ENCODE measurements around the gene NBPF26.
"Not testable (repeated sequence)": the region's sequence is repeated elsewhere in the genome, so short reads cannot be mapped to it uniquely, and the experiment has no call there.

Gene NBPF26

DNA sequence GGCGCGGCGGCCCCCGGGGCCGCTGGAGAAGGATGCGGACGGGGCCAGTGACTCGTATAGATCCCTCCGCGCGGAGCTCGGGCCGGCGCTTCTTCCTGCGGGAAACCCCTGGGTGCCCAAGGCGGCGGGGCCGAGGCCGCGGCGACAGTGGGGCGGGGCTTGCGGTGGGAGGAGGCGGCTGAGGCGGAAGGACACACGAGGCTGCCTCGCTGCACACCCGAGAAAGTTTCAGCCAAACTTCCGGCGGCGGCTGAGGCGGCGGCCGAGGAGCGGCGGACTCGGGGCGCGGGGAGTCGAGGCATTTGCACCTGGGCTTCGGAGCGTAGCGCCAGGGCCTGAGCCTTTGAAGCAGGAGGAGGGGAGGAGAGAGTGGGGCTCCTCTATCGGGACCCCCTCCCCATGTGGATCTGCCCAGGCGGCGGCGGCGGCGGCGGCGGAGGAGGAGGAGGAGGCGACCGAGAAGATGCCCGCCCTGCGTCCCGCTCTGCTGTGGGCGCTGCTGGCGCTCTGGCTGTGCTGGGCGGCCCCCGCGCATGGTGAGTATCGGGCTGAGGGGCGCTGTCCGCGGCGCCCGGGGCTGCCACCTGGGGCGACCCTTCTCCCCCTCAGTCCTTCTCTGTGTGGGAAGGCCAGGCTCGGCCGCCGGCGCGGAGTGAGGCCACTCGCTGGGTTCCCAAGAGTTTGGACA lies at the start of gene NBPF26:
Gene NBPF26 (plus strand): TSS at position 231 of the 688 bp plus-strand sequence.
- DNase-seq (ENCODE audit: low read depth) = not testable (repeated sequence)

DNA sequence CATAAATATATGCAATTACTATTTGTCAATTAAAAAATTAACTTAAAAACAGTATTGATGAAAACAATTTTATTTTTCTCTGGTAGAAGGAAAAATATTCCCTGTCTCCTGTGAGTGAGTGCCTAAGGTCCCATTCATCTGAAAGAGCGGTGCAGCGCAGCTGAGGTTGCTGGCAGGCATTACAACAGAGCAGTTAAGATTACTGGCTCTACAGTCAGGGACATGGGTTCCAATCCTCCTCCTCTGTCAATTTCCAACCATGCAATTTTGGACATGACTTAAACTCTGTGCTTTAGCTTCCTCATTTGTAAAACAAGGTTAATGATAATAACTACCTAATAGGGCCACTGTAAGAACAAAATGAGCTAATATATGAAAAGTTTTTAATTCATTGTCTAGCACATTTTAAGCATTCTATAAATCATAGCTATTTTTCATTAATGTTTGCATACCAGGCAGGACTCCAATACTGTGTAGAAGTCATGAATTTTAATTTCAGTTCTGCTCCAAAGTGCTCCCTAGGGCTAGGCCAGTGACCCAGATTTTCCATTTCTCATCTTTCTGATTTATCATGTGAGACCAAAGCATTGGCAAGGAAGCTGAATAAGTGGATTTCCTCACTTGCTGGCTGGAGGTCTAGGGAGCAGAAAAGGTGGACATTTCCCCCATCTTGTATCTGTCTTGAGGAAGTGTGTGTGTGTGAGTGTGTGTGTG lies 43.5 kb upstream of the NBPF26 start:
- DNase-seq (ENCODE audit: low read depth) = not testable (repeated sequence)

DNA sequence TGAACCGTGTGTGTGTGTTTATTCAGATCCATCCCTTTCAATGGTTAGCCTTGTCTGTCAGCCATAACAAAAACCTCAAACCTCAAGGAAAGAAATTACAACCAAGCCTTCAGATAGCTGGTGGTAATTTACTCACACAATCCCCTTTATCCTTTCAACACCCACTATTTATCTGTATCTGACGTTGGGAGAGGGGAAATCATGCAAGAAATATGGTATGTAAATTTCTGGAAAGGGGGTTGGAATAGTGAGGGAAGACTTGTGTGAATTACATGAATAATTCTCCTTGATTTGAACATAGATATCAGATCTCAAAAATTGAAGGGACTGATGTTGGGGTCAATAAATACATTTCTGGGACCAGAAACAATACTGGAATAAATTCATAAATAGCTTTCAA lies 42.8 kb upstream of the NBPF26 start:
- DNase-seq (ENCODE audit: low read depth) = not testable (repeated sequence)

DNA sequence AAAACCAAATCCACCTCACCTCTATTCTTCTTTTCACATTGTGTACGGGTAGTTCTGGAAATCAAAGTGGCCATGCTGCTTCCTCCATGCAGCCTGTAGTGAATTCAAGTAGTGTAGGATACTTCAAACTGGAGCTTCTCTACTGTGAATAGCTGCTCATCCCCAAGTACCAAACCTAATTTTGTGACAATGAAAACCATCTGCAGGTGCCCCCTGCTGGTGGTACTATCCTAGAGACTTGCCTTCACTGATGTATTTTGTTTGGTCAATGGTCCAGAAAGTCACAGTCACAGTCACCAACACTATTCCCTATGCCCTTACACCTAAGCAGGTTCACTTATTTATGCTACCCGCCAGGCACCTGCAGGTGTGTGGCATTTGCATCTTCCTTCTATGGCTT lies 39.3 kb upstream of the NBPF26 start:
- not testable (repeated sequence) for DNase-seq (ENCODE audit: low read depth)

DNA sequence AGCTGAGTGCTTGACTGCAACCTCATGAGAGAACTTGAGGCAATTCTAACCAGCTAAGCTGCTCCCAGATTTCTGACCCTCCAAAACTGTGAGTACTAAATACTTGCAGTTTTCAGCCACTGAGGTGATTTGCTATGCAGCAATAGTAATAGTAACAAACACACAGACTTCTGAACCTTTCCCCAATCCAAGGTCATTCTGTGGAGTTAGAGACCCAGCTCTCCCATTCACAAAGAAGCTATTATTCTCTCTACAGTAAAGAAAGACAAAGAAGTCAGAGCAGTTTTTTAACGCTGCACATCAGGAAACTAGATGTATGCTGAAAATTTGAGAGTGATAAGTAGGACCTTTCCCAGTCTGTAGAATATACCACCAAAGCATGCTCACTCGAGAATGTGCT lies 38.1 kb upstream of the NBPF26 start:
- DNase-seq (ENCODE audit: low read depth) = not testable (repeated sequence)

DNA sequence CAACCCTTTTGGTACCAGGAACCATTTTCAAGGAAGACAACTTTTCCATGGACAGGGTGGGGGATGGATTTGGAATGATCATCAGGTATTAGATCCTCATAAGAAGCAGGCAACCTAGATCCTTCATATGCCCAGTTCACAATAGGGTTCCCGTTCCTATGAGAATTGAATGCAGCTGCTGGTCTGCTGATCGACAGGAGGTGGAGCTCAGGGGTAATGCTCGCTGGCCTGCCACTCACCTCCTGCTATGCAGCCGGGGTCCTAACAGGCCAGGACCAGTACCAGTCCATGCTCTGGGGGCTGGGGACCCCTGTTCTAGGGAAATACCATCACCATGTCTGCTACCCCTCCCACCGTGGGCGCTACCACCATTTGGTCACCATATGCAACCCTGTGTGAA lies 36.5 kb upstream of the NBPF26 start:
- not testable (repeated sequence) for DNase-seq (ENCODE audit: low read depth)

DNA sequence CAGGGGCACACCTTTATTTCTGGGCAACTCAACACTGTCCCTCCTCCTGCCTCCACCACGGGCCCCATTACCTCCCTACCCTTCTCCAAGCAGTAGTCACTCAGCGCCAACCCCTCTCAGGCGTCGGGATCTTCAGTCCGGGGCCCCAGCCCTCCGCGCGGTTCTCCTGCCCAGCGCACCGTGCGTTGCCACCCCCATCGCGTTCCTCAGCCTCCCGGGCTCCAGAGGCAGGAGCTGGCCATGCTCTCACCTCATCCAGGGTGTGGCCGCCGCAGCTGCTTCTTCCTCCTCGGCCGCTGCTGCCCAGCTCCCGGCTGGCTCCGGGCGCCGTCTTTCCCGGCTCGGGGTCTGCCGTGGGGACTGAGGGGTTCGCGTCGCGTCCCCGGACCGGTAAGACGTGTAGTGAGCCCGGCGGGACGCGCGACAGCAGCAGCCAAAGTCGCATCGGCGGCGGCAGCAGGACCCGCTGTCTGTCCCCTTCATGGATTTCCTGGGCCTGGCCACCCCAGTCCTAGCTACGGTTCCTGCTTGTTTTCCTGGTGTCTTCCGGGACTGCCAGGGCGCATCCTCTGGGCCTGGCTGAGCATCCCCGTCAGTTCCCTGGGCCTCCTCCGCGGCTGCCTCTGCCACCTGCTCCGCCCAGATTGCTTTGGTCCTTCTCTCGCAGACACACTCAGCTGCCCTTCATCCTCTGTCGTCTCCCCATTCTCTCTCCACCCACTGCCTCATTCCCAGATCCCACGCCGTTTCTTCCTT lies 22.8 kb upstream of the NBPF26 start:
- not testable (repeated sequence) for DNase-seq (ENCODE audit: low read depth)

DNA sequence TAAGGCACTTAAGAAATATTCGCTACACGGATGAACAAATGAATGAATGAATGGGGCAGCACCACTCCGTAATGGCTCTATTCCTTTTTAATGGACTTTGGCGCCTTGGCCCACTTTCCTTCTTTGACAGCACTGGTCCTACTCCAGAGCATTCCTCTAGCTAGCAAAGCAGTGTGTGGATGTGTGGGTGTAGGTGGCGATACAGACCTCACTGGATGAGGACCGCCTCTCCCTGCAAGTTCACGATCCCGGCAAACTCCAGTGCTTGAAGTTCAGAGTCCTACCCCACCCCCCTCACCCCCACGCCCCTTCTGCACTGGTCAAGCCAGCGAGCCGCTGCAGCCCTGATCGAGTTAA lies 409 bp upstream of the NBPF26 start:
- not testable (repeated sequence) for DNase-seq (ENCODE audit: low read depth)

DNA sequence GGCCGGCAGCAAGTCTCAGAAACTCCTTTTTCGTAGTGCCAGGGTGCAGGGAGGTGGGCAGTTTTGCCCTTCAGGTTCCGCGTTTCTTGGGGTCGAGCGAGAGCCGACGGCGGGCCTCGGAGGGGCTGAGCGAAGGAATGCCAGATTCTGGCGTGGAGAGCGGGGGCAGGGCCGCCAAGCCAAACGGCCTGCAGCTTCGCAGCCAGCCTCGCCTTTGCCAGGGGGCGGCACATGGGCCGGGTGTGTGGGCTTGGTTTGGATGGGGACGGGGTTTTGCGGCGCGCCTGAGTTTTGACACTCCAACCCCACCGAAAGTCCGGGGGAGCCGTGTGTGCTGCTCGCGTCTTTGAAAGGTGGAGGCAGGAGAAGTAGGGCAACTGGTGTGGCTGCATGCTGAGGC lies 762 bp downstream of the NBPF26 start:
- not testable (repeated sequence) for DNase-seq (ENCODE audit: low read depth)

DNA sequence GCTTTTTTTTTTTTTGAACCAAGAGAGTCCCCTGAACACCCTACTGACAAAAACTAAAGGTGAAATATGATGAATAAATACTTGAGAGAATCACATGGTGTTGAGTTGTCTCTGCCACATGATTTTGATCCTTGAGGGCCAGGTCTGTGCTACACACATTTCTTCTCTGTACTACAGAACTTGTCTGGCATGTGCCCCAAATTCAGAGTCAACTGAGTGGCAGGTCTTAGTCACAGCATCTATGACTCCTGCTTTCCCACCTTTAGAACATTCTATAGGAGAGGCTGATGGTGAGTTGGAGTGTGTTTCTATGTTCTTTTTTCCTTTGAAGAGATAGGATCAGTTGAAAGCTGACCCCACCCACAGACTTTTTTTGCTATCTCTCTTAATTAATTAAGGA lies 5.1 kb downstream of the NBPF26 start:
- DNase-seq (ENCODE audit: low read depth) = not testable (repeated sequence)

DNA sequence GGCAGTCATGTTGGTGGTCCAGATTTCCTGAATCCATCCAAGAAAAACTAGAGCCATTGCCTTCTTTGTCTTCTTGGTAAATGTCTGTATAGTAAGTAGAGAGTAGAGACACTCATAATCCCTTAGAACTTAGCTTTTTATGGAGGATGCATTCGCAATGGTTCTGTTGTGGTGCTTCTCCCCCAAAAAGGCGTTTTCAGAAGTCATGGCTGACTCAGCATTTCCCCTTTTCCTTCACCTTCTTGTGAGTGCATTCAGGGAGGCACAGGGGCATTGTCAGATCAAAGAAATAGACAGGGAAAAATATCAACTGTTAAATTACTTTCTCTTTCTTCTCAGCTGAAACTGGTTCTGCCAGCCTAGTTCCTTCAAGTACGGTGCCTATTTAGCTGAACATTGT lies 45.3 kb downstream of the NBPF26 start:
- not testable (repeated sequence) for DNase-seq (ENCODE audit: low read depth)

DNA sequence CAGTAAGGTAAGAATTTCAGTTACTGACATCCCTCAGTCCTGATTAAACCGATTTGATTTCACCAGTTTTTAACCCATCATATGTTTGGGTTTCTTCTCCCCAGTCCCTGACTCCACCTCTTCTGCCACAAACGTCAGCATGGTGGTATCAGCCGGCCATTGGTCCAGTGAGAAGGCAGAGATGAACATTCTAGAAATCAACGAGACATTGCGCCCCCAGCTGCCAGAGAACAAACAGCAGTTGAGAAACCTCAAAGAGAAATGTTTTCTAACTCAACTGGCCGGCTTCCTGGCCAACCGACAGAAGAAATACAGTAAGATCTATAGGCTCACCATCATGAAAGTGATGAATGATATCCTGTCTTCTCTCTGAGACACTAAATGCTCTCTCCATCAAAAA lies 81.7 kb downstream of the NBPF26 start:
- not testable (repeated sequence) for DNase-seq (ENCODE audit: low read depth)

DNA sequence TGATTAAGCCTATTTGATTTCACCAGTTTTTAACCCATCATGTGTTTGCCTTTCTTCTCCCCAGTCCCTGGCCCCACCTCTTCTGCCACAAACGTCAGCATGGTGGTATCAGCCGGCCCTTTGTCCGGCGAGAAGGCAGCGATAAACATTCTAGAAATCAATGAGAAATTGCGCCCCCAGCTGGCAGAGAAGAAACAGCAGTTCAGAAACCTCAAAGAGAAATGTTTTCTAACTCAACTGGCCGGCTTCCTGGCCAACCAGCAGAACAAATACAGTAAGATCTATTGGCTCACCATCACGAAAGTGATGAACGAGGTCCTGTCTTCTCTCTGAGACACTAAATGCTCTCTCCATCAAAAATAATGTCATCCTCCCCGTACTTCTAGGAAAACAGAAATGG lies 88.1 kb downstream of the NBPF26 start:
- DNase-seq (ENCODE audit: low read depth) = not testable (repeated sequence)

DNA sequence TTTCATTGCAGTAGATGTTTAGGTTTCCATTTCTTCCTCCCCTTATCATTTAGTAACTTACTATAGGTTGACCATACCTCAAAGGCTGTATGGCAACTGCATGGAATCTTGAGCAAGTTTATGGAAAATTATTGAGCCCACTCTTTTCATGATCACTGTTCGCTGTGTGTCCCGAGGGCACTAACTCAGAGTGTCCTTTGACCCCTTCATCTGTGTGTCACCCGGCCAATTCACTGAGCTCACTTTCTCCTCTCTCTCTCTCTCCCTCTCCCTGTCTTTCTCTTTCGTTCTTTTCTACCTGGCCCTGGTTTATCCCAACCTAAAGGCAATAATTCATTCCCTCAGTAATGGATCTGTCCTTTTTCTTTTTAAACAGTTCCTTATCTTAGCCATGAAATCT lies 101.3 kb downstream of the NBPF26 start:
- DNase-seq (ENCODE audit: low read depth) = not testable (repeated sequence)

DNA sequence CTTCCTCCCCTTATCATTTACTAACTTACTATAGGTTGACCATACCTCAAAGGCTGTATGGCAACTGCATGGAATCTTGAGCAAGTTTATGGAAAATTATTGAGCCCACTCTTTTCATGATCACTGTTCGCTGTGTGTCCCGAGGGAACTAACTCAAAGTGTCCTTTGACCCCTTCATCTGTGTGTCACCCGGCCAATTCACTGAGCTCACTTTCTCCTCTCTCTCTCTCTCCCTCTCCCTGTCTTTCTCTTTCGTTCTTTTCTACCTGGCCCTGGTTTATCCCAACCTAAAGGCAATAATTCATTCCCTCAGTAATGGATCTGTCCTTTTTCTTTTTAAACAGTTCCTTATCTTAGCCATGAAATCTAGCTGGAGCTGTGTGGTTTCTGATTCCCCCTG lies 102.9 kb downstream of the NBPF26 start:
- not testable (repeated sequence) for DNase-seq (ENCODE audit: low read depth)

DNA sequence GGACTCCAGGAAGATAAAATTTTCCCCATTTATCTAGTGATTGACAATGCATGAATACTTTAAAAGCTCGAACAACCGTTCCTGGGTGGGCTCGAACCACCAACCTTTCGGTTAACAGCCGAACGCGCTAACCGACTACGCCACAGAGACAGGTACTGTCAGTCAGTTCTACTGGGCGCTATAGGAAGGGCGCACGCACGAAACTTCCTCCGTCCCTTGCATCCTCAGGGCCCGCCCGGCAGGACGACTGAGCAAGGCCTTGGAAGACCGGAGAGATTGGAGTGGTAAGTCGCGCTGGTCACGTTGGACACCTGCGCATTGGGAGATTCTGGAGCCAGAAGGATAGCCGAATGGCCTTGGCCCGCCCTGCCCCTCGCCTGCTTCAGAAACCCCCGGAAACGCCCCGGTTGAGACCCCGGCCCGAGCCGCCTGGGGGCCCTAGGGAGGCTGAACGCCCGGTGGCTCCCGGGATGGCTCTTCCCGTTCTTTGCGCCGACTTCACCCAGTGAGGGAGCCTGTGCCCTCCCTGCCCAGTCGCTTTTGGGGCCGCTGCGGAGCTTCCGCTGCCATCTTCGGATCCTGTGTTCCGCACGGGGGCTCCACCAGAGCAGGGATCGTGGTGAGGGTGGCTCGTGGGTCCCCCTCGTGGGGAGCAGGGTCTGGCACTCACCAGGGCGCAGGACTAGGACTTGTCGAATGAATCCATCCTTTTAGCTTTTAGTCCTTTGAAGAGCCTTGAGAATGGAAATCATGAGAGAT lies 120.6 kb downstream of the NBPF26 start:
- not testable (repeated sequence) for DNase-seq (ENCODE audit: low read depth)

DNA sequence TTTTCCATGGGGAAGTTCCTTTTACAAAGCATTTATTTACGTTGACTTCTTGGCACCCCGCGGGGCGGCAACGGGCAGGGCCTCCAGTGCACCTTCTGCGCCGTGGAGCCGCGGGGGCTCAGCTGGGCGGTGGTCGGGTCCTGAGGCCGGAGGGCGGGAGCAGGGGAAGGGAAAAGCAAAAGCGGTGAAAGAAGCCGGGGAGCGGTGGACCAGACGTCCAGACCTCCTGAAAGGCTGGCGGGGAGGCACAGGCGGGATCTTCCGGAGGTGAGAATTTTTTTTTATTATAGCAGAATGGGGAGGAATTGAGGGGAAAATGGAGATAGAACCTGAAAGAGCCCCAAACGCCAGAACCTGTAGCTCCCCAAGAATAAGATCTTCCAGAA lies 121.2 kb downstream of the NBPF26 start:
- not testable (repeated sequence) for DNase-seq (ENCODE audit: low read depth)

DNA sequence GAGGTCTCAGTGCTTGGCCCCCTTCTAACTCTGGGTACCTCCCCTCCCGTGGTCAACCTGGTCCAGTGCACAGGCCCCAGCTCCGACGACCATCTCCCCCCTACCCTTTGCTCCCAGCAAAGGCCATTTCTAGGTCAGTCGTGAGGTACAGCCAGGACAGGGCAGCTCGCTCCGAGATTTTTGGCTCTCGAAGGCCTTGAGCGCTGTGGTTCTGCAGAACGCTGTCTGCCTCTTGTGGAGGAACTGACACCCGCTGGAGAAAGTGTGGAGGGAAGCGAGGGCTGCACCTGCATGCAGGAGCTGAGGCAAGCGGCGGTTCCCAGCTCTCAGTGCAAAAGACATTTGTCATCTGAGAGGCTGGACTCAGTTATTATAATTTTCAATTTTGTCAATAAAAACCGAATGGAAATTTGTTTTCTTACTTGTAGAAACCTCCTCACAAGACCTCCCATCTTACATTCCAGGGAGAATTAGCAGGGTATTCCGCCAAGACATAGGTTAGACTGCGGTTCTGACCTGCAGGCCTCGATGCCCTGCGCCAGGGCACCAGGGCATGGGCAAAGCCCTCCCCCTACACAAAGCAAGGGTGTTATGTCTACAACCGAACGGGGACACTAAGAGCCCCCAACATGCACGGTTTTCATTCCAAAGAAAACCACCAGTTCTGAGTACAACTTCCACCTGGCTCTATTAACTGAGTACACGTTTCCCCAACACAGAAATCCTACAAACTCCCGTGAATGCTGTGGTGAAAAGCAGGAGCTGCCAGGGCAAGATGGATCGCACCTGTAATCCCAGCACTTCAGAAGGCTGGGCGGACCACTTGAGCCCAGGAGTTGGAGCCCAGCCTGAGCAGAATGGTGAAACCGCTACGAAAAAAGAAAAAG lies 125.9 kb downstream of the NBPF26 start:
- DNase-seq (ENCODE audit: low read depth) = not testable (repeated sequence)

DNA sequence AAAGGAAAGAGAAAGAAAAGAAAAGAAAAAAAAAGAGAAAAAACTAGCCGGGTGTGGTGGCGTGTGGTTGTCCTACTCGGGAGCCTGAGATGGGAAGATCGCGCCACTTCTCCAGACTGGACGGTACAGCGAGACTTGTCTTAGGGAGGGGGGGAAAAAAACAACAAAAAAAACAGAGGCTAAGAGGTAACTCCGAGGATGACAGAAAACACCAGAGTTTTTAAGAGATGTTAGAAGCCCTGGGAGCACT lies 126.5 kb downstream of the NBPF26 start:
- not testable (repeated sequence) for DNase-seq (ENCODE audit: low read depth)

DNA sequence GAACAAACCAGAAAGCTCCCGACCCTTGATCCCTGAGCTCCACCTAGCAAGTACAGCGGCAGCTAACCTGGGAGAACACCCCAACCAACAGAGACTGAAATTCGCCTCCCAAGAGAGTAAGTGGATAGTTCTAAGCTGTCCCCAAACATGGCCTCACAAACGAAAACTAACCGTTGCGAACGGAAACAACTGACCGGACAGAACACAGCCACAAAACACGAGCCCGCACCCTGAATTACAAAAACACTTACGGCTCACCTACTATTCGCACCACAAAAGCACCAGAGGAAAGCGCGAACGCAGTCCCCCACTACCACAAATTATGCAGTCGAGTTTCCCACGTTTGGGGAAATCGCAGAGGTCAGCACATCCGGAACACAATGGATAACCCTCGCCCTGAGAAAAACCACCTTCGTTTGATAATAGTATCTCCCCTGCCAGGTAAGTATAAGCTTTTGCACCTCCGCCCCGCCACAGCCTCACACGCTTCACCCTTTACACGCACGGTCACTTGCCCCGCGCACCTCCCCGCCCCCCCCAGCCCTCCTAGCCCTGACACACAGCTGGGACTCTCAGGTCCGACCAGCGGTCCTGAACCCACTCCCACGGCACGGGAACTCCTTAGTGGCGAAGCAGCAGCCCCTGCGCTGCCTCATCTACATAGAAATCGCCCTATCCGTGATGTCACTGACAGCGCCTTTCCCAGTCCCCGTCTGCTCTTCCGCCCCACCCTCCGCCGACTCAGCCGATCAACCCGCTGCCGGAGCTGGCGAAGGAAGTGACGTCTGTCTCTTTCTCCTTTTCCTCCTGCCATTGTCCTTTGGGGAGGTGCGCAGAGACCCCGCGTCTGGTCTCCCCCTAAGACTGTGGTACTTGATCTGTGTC lies 127.0 kb downstream of the NBPF26 start:
- DNase-seq (ENCODE audit: low read depth) = not testable (repeated sequence)

All from fibroblast of the conjunctiva (primary cell).